Activated T-cell treated with anti-CD3 and anti-CD28 coated beads for 1 hour (primary cell): ENCODE results near the gene IHH.

Experiments used
- DNase-seq: peaks from one replicate; pipeline ENCODE4 v3.0.0-alpha.2; 2020; ENCODE audit warnings: low read depth

The IHH gene

DNA sequence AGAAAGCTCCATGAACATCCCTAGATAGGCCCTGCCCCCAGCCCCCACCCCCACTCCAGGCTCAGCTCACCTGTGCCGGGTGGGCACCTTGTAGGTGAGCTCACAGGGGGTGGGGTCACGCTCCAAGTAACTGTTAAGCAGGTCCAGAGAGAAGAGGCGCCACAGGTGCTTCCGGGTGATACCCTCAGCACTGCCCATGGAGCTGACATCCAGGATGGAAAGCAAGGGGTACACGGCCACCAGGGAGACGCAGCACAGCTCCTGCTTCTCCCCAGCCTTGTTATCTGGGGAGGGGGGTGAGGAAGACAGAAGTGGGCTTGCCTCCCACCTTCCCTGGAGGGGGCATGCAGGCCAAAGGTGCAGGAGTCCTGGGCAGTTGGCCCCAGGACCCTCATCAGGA lies 41.3 kb downstream of the IHH start:
- no peak for DNase-seq

- no peak for DNase-seq
Measured at GRCh38 chr2:219018726-219019125, 42.0 kb downstream of the IHH start.

DNA sequence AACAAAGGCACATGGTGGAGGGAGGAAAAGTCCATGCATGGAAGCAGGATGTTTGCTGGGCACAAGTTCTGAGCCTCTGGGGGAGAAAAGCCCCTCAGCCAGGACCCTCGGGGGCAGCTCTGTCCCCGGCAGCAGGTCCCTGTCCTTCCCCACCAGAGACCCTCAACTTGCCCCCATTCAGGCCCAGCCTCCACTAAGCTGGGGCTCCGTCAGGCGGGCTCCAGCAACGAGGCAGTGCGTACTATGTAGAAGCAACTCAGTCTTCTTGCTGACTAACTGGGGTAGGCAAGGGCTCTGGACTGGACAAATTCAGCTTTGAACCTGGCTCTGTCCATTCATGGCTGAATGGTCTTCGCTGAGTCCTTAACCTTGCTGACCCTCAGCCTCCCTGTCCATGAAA lies 42.4 kb downstream of the IHH start:
- no peak for DNase-seq

- no peak for DNase-seq
Measured at GRCh38 chr2:219017201-219017931, 43.4 kb downstream of the IHH start.

GRCh38 chr2:219016721-219017120 lies 44.0 kb downstream of the IHH start:
- no peak for DNase-seq

DNA sequence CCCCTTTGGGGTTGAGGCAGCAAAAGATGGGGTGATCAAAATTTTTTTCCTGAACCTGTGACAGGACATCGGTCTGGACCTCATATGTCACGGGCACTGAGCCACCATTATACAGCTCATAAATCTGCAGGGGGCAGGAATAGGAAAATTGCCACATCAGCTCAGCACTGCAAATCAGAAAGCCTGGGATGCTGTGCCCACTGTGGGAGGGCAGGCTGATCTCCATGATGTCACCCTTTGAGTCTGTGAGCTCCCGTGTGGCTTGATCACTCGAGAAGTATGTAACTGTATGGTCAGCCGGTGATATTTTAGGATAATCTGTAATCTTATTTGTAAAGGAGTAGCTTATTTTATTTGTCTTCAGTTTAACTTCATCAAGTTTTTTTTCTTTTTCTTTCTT lies 49.8 kb downstream of the IHH start:
- no peak for DNase-seq

GRCh38 chr2:219010162-219010756 lies 50.5 kb downstream of the IHH start:
- no peak for DNase-seq

DNA sequence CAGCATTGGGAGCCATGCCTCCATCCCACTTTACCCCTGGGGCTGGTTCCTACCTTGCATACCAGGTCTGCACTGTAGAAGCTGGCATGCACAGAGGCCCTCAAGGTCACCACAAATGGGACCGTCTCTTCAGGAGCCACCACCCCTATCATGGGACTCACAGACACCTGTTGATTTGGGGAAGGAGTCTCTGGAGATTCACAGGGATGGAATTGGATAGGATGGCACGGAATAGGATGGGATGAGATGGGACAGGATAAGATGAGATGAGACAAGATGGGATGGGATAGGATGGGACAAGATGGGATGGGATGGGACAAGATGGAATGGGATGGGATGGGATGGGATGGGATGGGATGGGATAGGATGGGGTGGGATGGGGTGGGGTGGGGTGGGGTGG lies 51.4 kb downstream of the IHH start:
- no peak for DNase-seq
